HG03045 (cell line): Measurements from ENCODE around the gene KRT8.
"Not testable (repeated sequence)": the region's sequence is repeated elsewhere in the genome, so short reads cannot be mapped to it uniquely, and the experiment has no call there.

Source experiments
- ATAC-seq: cut with Tn5 transposase; IDR thresholded peaks from one replicate; pipeline ENCODE4 v1.9.1; 2021; ENCODE audit warnings: mild to moderate bottlenecking, moderate library complexity; ENCODE audit not compliant: unreplicated experiment

Gene KRT8

DNA sequence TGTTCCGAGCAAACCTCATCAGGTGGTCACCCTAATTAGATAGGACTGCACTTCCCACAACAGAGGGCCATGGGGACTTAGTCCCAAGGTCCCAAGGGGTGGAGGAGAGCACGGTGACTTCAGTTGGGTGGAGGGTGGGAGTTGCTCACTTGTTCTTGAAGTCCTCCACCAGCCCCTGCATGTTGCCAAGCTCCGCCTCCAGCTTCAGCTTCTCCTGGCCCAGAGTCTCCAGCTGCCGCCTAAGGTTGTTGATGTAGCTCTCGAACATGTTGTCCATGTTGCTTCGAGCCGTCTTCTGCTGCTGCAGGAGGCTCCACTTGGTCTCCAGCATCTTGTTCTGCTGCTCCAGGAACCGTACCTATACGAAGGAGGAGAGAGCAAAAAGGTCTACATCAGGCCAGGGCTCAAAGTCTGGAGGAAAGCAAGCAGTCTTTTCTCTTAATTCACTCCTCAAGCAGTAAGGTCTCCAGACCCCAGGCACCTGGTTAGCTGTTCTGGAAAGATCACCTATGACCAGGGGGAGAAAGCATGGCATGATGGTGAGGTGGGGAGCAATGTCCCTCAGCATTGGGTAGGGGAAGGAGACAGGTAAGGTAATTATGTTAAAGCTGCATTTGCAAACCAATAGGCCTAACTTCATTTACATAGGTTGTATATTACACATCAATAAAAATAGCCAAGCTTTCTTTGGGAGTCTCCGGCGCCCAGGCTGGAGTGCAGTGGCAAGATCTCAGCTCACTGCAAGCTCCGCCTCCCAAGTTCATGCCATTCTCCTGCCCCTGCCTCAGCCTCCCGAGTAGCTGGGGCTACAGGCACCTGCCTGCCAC, 2.9 kb downstream of the KRT8 start:
- ATAC-seq, result no peak

DNA sequence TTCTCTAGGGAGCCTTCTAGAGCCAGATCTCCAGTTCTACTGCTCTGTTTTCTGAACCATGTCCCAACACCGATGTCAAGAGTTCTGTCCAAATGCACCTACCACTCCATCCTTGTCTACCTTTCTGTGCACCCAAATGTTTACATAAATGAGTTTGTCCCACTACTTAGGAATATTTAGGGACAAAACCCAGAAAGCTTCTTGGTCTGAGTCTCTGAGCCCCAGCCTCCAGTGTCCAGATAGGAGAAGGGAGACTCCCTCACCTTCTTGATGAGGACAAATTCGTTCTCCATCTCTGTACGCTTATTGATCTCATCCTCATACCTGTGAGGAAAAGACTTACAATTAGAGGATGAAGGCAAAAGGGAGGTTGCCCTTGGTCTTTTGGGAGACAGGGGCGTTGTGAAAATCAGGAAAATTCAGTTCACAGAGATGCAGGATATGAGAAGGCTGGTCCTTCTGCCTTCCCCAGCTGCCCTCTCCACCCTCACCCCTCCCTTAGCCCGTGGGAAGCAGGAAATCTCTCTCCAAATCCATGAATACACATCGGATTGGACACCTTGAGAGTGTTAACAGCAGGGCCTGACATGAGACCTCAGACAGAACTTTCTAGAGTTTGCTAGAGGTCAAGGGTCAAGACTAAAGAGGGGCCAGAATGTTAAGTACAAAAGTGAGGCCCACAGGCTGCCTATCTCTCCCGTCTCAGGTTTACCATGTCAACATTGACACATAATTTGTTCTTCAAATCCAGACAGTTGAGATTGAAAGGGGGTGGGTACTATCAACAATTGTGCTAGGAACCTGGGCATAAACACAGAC, 3.8 kb downstream of the KRT8 start:
- no peak for ATAC-seq

DNA sequence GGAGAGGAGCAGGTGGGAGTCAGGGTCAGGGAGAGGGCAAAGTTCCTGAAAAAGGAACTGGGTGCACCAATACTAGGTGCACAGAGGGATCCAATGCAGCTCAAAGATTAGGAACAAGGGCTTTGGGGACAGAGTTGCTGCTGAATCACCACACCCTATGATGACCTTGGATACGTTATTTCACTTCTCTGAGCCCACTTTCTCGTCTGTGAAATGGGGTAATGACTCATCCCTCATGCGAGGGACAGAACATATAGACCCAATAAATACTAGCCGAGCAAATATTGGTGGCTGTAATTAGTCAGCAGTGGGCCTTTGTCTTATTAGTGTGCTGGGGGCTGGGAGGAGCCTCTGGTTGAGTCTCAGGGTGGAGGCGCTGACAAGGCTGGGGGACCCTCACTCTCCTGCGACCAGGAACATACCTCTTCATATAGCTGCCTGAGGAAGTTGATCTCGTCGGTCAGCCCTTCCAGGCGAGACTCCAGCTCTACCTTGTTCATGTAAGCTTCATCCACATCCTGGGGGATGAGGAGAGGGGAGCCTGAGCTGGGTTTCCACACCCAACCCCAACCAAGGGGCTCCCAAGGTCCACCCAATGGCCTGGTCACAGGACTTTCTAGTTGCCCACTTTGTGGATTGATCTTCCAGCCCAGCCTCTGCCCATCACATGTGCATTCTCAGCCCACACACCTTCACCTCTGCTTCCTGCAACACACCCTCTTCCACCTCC, 4.5 kb downstream of the KRT8 start:
- ATAC-seq, result no peak

DNA sequence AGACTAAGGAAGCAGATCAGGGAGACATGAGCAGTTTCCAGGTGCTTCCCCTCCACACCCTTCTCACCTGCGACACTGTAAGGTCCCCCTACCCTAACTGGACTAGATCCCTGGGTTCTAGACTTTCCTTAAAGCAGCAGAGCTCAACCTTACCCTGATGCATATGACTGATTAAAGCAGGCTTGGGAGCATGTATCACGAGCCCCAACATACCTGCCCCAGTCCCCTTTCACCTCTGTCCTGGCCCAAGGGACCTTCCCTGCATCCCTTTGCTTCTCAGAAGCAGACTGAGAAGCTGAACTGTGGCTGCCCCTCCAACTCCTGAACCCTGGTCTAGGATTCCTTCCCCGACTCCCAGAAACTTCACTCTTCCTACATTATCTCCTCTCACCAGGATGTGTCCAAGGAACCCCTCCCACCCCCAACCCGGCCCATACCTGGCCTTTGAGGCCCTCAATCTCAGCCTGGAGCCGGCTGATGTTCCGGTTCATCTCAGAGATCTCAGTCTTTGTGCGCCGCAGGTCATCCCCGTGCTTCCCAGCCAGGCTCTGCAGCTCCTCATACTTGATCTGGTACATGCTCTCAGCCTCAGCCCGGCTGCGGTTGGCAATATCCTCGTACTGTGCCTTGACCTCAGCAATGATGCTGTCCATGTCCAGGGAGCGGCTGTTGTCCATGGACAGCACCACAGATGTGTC, 5.4 kb downstream of the KRT8 start:
- ATAC-seq, result no peak

DNA sequence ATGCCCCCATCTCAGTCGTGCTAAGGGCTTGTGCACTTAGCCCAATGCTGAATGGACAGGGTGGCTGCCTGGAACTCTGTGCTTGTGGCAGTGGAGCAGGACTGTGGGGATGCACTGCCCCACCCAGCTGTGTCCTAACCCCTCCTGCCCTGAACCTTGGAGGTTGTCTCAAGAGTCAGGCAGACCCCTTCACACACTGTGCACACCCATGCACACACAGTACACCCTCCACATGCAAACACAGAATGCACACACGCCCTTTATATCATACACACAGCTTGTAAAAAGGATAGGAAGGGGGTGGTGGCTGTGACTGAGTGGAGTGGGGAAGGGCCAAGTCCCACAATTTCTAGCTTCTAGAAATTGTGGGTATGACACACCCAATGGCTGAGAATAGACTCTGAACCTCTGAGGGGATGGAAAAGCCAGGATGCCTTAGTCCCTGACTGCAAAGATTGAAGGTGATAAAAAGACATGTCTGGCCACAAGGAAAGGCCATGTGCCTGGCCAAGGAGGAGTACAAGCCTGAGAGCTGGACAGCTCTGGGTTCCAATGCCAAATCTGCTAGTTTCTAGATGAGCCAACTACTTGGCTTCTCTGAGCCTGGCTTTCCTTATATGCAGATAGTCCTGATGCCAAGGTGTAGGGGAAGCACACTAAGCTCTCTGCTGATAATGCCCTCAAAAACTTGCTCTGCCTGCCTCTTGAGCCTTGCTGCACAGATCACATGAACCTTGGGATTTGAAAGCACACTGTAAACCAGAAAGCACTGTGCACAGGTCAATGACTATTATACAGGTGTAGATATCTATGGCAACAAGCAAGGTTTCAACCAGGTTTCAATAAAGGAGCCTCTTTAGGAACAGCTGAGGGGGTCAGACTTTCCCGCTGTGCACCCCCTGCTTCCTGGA, 8.4 kb downstream of the KRT8 start:
- no peak for ATAC-seq

DNA sequence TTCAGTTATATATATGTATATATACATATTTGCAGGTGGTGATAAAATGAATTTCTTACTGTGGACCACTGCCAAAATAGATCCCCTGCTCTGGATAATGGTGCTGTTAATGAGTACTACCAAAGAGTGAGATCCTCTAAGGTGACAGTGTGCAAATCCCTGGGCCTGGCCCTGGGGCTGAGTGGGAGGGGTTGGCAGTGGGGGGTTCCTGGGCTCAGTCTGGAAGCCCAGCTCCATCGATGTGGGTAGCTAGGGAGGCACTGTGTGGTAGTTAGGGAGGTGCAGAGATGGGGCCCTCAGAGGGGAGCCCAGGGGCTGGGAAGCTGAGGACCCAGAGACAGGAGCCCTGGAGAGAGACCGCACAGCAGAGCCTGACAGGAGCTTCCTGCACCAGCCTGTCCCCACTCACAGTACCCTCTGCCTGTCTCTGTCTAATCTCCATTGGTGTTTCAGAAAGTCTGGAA, 9.1 kb downstream of the KRT8 start:
- no peak for ATAC-seq

DNA sequence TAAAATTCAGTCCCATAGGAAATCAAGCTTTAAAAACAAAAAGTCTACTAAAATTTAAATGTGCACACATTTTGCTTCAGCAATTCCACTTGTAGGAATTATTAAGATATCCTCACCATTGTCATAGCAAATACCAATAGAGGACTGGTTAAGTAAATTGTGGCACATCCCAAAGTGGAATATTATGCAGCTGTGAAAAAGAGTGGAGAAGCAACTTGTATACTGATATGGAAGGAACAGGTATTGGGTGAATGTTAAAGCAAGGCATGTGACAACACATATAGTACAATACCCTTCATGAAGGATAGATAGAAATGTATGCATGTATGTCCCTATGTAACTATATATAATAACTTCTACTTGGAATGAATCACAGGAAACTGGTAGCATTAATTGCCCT, 11.9 kb downstream of the KRT8 start:
- ATAC-seq, result no peak

DNA sequence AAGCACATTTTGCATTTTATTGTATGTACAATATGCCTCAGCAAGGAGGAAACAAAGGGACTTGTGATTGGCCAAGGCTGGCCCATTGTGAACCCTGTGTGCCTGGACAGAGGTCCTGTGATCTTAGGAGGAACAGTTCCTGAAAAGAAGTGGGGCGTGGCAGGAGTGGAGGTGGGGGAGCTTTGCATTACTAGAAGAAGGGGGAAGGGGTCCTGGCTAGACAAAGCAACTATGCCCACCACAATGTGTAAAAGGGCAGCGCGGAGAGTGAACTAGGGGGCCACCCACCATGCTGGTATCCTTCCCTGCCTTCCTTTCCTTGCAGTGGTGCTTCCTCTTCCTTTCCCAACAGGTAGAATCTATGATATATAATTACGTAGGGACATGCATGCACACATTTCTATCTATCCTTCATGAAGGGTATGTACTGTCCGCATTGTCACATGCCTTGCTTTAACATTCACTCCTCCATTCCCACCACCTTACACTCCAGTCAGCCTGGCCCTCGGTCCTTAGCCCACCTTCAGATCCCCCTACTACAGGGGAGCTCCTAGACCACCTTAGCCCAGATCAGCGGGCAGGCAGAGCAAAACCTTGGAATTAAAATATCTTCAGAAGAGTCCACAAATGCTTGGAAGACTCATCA, 12.5 kb downstream of the KRT8 start:
- ATAC-seq, result no peak

DNA sequence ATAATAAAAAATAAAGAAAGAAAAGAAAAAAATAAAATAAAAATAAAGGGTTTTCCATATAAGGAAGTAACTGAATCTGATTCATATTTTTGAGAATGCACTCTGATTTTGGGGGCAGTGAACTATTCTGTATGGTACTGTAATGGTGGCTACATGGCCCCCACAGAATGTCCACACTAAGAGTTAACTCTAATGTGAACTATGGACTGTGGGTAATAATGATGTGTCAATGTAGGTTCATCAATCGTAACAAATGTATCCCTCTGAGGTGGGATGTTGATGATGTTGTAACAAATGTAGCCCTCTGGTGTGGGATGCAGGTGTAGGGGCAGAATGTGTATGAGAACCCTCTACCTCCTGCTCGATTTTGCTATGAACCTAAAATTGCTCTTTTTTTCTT, 13.8 kb downstream of the KRT8 start:
- no peak for ATAC-seq

DNA sequence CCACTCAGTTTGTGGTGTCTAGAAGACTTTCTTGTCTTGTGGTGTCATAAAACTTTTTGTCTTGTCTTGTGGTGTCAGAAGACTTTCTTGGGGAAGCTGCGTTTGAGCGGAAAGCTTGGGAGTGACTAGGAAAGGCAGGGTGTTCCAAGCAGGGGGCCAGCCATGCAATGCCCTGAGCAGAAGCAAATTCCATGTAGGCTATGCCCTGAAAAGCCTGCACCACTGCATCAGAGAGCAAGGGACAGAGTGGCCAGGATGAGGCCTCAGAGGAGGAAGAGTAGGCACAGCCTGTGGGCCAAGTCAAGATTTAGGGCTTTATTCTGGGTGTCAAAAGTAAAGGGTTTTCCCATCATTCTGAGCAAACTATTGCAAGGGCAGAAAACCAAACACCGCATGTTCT, 14.5 kb downstream of the KRT8 start:
- no peak for ATAC-seq

DNA sequence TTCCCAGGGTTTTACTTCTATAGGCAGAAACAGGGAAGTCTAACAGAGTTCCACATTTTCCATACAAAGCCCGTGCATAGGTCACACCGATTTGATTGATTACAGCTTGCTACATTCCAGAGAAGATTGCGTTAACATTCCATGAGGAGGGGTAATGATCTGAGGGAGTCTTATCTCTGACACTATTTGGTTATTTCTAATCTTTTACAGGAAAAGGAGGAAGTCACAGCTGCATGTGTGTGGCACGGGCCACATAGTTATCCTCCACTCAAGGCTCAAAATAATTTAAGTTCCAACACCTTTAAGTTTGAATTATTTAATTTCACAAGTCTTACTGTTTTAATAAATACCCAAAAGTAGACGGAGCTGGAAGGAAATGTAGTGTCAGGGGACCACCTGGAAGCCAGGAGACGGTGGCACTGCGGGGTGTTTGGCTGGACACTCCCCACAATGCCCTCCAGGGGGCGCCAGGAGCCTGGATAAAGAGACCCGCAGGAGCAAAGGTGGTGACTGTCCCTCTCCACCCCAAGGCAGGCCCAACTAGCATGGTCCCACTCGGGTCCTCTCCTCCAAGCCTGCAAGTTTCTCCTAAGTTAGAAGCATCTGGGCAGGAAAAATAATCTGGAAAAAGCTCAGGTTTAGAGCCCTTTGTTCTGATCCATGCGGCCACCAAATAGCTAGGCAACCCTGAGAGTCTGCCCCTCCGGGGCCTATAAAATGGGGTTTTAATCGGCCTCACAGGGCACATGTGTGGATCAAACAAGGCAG, 20.2 kb downstream of the KRT8 start:
- no peak for ATAC-seq

DNA sequence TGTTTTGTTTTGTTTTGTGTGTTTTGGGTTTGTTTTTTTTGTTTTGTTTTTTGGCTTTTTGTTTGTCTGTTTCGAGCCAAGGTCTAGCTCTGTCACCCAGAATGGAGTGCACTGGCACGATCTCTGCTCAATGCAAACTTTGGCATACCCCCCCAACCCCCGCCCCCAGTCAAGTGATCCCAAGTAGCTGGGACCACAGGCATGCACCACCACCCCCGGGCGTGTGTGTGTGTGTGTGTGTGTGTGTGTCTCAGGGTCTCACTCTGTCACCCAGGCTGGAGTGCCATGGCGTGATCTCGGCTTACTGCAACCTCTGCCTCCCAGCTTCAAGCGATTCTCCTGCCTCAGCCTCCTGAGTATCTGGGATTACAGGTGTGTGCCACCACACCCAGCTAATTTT, 24.4 kb downstream of the KRT8 start:
- ATAC-seq, result not testable (repeated sequence)

DNA sequence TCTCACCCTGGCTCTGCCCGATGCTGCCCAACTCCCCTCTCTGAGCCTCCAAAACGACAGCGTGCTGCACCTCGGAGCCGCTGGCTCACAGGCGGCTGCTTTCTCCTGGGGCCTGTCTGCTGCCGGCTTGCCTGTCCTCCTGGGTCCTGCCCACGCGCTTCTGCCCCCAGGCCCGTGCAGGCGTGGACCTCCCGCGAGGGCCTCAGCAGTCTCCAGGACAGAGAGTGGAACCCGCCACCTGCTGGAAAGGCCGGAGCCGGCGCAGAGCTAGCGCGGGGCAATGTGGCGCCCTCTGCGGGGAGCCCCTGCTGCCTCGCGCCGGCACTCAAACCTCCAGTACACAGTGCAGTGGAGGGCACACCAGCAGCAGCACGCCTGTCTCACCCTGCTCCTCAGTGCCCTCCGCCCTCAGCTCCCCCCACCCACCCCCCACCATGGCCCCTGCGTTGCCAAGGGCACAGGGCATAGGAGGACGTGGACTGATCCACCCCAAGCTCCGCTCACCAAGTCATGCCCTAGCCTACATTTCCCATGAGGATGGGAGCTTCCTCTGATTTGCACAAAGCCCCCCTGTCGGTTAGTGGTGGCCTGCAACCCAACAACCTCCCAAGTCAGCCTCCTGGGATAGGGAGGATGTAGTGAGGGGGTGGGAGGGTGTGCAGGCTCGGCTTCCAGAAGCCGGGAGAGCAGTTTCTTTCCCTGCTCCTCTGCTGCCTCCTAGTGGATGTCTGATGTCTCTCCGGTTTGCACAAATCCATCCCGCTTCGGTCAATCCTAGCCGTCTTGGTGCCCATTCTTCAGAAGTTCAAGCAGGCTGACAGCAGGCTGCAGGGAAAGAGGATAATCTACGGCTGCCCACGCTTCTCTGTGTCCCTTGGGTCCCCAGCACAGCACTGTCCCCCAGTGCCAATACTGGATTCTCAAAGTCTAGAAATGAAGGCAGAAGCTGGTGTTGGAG, 25.2 kb downstream of the KRT8 start:
- ATAC-seq, result peak; percentile 55

DNA sequence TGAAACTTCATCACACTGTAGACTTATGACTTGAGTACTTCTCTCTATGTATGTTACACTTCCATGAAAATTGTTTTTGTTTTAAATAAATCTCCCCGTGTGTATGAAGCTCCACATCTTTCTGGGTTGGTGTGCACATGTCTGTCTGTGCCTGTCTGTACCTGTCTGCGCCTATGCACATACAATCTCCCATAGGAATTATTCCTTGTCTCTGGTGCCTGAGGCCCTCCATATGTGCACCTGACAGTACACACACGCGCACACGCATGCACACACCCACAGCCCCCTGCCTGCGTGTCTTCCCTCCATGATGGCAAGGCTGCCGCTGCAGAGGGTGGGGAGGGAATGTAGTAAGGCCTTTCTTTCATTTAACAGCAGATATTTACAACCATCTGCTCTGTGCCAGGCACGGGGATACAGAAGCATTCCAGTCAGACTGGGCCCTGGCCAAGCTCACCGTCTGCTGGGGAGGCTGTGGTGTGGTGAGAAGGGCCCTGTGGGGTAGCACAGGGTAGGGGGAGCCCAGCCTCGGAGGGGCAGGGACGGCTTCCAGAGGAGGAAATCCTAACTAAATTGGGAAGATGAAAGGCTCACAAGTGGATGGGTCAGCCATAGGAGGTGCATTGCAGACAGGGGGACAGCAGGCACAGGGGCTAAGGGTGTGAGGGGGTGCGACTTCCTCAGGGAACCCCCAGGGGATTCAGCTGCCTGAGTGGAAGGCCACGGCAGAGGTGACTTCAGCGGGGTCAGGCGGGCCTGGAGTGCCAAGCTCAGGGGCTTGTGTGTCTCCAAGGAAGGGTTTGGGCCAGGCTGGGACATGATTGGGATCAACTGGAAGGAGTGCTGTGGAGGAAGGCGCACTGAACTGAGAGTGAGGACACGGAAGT, 26.1 kb downstream of the KRT8 start:
- no peak for ATAC-seq

DNA sequence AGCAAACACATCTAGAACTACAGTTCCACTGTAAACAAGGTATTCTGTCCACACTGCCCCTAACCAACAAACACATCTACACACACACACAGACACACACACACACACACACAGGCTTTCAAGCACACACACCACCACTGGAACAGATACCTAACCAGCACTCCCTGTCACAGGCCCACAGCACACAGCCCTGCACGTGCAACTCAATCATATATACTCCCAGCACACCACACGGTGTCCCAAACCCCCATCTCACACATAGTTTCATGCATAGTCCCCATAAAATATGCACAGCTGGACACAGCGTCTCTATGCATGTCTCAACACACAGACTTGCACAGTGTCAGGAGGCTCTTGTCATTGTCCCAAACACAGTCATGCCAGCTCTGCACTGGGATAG, 27.6 kb downstream of the KRT8 start:
- no peak for ATAC-seq

DNA sequence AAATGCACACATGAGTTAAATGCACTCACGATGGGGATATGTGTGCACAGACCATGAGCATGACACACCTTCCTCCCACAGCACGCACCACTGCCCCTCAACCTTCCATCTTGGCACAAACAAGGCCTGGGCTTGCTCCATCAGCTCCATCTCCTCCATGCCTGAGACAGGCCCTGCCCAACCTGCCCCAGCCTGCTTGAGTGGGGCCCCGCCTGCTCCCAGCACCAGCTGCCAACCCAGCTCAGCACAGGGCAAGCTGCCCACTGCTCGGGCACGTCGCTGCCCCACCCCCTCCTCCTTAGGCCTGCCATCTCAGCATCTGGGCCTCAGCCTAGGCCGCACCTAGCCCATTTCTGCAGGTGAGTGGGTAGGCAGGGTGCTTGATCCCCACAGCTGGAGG, 28.5 kb downstream of the KRT8 start:
- ATAC-seq, result no peak
